Activated T-helper 1 cell treated with Interleukin-2 at 50 U/mL for 16 hours (primary cell): ENCODE data around the gene VPS37C.
"Not testable (repeated sequence)": the region's sequence is repeated elsewhere in the genome, so short reads cannot be mapped to it uniquely, and the experiment has no call there.

Source experiments
- DNase-seq: peaks from one replicate; pipeline ENCODE4 v3.0.0-alpha.2; 2020; ENCODE audit warnings: low read depth

The VPS37C gene

GRCh38 chr11:61161190-61162091 lies at the start of gene VPS37C:
Gene VPS37C (minus strand): TSS chr11:61161426. CDS start chr11:61138829, 22,597 bp downstream.
- DNase-seq, result peak; percentile 83

- not testable (repeated sequence) for DNase-seq
Measured at GRCh38 chr11:61210629-61211028, 49.4 kb upstream of the VPS37C start.

- not testable (repeated sequence) for DNase-seq
Measured at GRCh38 chr11:61207636-61208310, 46.5 kb upstream of the VPS37C start.

- not testable (repeated sequence) for DNase-seq
Measured at GRCh38 chr11:61204502-61205059, 43.4 kb upstream of the VPS37C start.

GRCh38 chr11:61203873-61204272 lies 42.6 kb upstream of the VPS37C start:
- DNase-seq, result not testable (repeated sequence)

GRCh38 chr11:61202950-61203746 lies 41.9 kb upstream of the VPS37C start, which contains the start of gene PGA3:
Gene PGA3 (plus strand): TSS chr11:61203515. CDS start chr11:61203565, 50 bp downstream.
- DNase-seq, result not testable (repeated sequence)

- DNase-seq, result no peak
Measured at GRCh38 chr11:61201476-61201875, 40.2 kb upstream of the VPS37C start.

GRCh38 chr11:61198948-61199523 lies 37.8 kb upstream of the VPS37C start:
- no peak for DNase-seq

- no peak for DNase-seq
Measured at GRCh38 chr11:61198361-61198760, 37.1 kb upstream of the VPS37C start.

GRCh38 chr11:61195719-61196118 lies 34.5 kb upstream of the VPS37C start:
- DNase-seq, result no peak

GRCh38 chr11:61194981-61195695 lies 33.9 kb upstream of the VPS37C start:
- no peak for DNase-seq

GRCh38 chr11:61194169-61194671 lies 33.0 kb upstream of the VPS37C start:
- no peak for DNase-seq

GRCh38 chr11:61193596-61193995 lies 32.4 kb upstream of the VPS37C start:
- DNase-seq, result no peak

GRCh38 chr11:61189933-61190332 lies 28.7 kb upstream of the VPS37C start:
- DNase-seq, result no peak

- peak; percentile 59 for DNase-seq
Measured at GRCh38 chr11:61187505-61188130, 26.4 kb upstream of the VPS37C start.

- DNase-seq, result no peak
Measured at GRCh38 chr11:61186504-61186903, 25.3 kb upstream of the VPS37C start.

- DNase-seq, result no peak
Measured at GRCh38 chr11:61183645-61184044, 22.4 kb upstream of the VPS37C start.

GRCh38 chr11:61181489-61181888 lies 20.3 kb upstream of the VPS37C start:
- DNase-seq, result no peak

GRCh38 chr11:61180205-61180604 lies 19.0 kb upstream of the VPS37C start:
- not testable (repeated sequence) for DNase-seq

- no peak for DNase-seq
Measured at GRCh38 chr11:61176446-61176845, 15.2 kb upstream of the VPS37C start.
